K562 (cell line): ENCODE data around the gene TBC1D5. TPM values are rescaled to one million over a fixed set of nuclear protein-coding genes. Genes with fewer than 3 reads are reported as not detected.

ENCODE experiments used
- ATAC-seq: fragments of 200-7000 bp; cut with Tn5 transposase; 3 replicates; pipeline ENCODE4 v1.9.1; 2020; ENCODE audit warnings: moderate library complexity
- BruUV-seq: library from RNA; stranded (reverse); fragments of 400-500 nt; replicated peaks from 2 replicates; lab custom pipeline; 2021; lab: Mats Ljungman, UMichigan
- CTCF ChIA-PET: fragments of 300-600 bp; formaldehyde crosslinking; extraction: SDS; loops from one replicate; lab custom pipeline; 2021; ENCODE audit warnings: low intra/inter-chr PET ratio; lab: Yijun Ruan, JAX
- POLR2A ChIA-PET: fragments of 300-600, 350-650 bp; sonication (Branson Sonifier 250); formaldehyde crosslinking; extraction: SDS; loops from one replicate; lab custom pipeline; 2021; ENCODE audit warnings: antibody characterized with exemption, inconsistent platforms; lab: Yijun Ruan, JAX
- DNase-seq, 4 experiments: peaks; one replicate each; pipeline versions ENCODE4 v3.0.0 to v3.0.0-alpha.2; 2011 to 2018; ENCODE audit warnings: low spot score in 3 of 4, mixed read lengths in 3 of 4; ENCODE audit errors: extremely low read depth in 1 of 4
- FAIRE-seq: peaks from 2 replicates; lab custom pipeline; 2011; peaks lifted over from hg19 to GRCh38; lab: Jason Lieb, UNC
- H2AFZ ChIP-seq: 2 replicates; pipeline ENCODE4 v1.6.0; 2011; ENCODE audit warnings: low read depth, low read length, control low read depth, inconsistent platforms
- H3K27ac ChIP-seq: fragments of 200-600 bp; 3 replicates; pipeline ENCODE4 v1.8.0; 2011; ENCODE audit warnings: low read depth, mild to moderate bottlenecking, control low read depth, inconsistent platforms, low read length, moderate library complexity, mixed read lengths; ENCODE audit errors: extremely low read depth
- H3K27me3 ChIP-seq, 2 experiments: fragments of 300-600 bp in 1 of 2; 2 replicates in 1 of 2; 3 replicates in 1 of 2; pipeline versions ENCODE4 v1.6.0 to v1.8.0; 2011; ENCODE audit warnings: inconsistent platforms in 2 of 2, low read length in 2 of 2, mild to moderate bottlenecking in 1 of 2, mixed read lengths in 1 of 2, moderate library complexity in 1 of 2; ENCODE audit not compliant: control insufficient read depth in 2 of 2, insufficient read depth in 2 of 2
- H3K36me3 ChIP-seq: fragments of 300-600 bp; 3 replicates; pipeline ENCODE4 v1.8.0; 2011; ENCODE audit warnings: mild to moderate bottlenecking, low read length, inconsistent platforms; ENCODE audit not compliant: control insufficient read depth, insufficient read depth
- H3K4me1 ChIP-seq, 2 experiments: fragments of 200-600 bp in 1 of 2; replicated peaks in 1 of 2; 2 replicates in 1 of 2; 3 replicates in 1 of 2; pipeline versions ENCODE4 v1.5.1 to v1.8.0; 2011; ENCODE audit warnings: inconsistent platforms in 2 of 2, low read length in 2 of 2, mild to moderate bottlenecking in 1 of 2, mixed read lengths in 1 of 2, moderate library complexity in 1 of 2; ENCODE audit not compliant: control insufficient read depth in 2 of 2, insufficient read depth in 2 of 2
- H3K4me2 ChIP-seq: 2 replicates; pipeline ENCODE4 v1.6.1; 2011; ENCODE audit warnings: low read length, control low read depth, inconsistent platforms, mixed read lengths; ENCODE audit not compliant: insufficient read depth
- H3K4me3 ChIP-seq: fragments of 200-600 bp; sonication (generic), shearing (Covaris generic); 2 replicates; pipeline ENCODE4 v1.5.1; 2016; ENCODE audit warnings: control low read depth, inconsistent platforms
- H3K79me2 ChIP-seq: fragments of 200-600 bp; 3 replicates; pipeline ENCODE4 v1.8.0; 2011; ENCODE audit warnings: low read length, inconsistent platforms; ENCODE audit not compliant: control insufficient read depth, insufficient read depth
- H3K9ac ChIP-seq, 2 experiments: 2 replicates each; pipeline versions ENCODE4 v1.6.0 to v1.6.1; 2011; ENCODE audit warnings: low read depth in 2 of 2, low read length in 2 of 2, control low read depth in 1 of 2, inconsistent platforms in 1 of 2, mild to moderate bottlenecking in 1 of 2, mixed read lengths in 1 of 2; ENCODE audit not compliant: insufficient read depth in 1 of 2
- H3K9me1 ChIP-seq: one replicate; pipeline ENCODE4 v1.6.0; 2011; ENCODE audit warnings: inconsistent platforms, mild to moderate bottlenecking, low read length, moderate library complexity; ENCODE audit not compliant: control insufficient read depth, insufficient read depth
- H3K9me3 ChIP-seq: replicated peaks from 2 replicates; pipeline ENCODE4 v1.5.1; 2011; ENCODE audit warnings: low read depth, low read length, inconsistent platforms; ENCODE audit not compliant: control insufficient read depth, insufficient read depth
- H4K20me1 ChIP-seq: replicated peaks from 2 replicates; pipeline ENCODE4 v1.6.1; 2011; ENCODE audit warnings: low read length, inconsistent platforms, mixed read lengths; ENCODE audit not compliant: control insufficient read depth, insufficient read depth
- ATF7 ChIP-seq: fragments of 450-650 bp; IDR thresholded peaks from 2 replicates; pipeline ENCODE4 v1.7.1; 2014; ENCODE audit warnings: mild to moderate bottlenecking, moderate library complexity
- GABPB2 ChIP-seq: fragments of 250-450 bp; sonication (Bioruptor Pico); conservative IDR thresholded peaks from 2 replicates; pipeline ENCODE4 v1.5.1; 2021; ENCODE audit warnings: mild to moderate bottlenecking
- PTTG1 ChIP-seq: fragments of 450-650 bp; IDR thresholded peaks from 2 replicates; pipeline ENCODE4 v1.6.1; 2016; ENCODE audit warnings: low read depth, mild to moderate bottlenecking, missing genetic modification characterization, missing compliant biosample characterization
- RBBP5 ChIP-seq: fragments of 200-600 bp; sonication (generic); IDR thresholded peaks from 2 replicates; pipeline ENCODE4 v1.6.1; 2012; ENCODE audit warnings: borderline replicate concordance, mild to moderate bottlenecking, low read length, control low read depth, inconsistent platforms; ENCODE audit not compliant: insufficient read depth, poor library complexity, severe bottlenecking
- TARDBP ChIP-seq: fragments of 450-650 bp; IDR thresholded peaks from 2 replicates; pipeline ENCODE4 v1.6.1; 2016
- ZNF124 ChIP-seq: sonication (generic); formaldehyde crosslinking; IDR thresholded peaks from 2 replicates; pipeline ENCODE4 v1.8.1; 2022; ENCODE audit warnings: missing genetic modification reagents
- WGBS: fragments of 100-300 bp; shearing (Covaris generic); methylation state at CpG from one replicate; pipeline ENCODE4 v1.1.6; 2016; ENCODE audit warnings: low coverage, mixed read lengths; ENCODE audit not compliant: insufficient coverage; ENCODE audit errors: missing lambda C conversion rate; 5-methylcytosine and 5-hydroxymethylcytosine counted together
- in situ Hi-C: fragments of 300-500 bp; cut with MboI; formaldehyde crosslinking; loops from 4 replicates; pipeline ENCODE4 v1.15.0; 2018; ENCODE audit warnings: inconsistent platforms, mixed read lengths
- intact Hi-C: fragments of 100-400 bp; cut with micrococcal nuclease; formaldehyde crosslinking; loops from 2 replicates; pipeline ENCODE4 v1.14.2; 2022
- polyA plus RNA-seq, 8 experiments: library from polyadenylated mRNA; depleted of rRNA in 4 of 8; stranded (reverse) in 5 of 8; unstranded in 3 of 8; fragments of >200 nt; fragmentation: Nextera tagmentation in 2 of 8; fragmentation: Illumina TruSeq in 1 of 8; extraction: Ambion mirVana in 2 of 8; extraction: Trizol in 1 of 8; gene quantifications; 2 replicates each; pipeline versions ENCODE4 v1.2.1 to v1.2.3, GENCODE V29; 2011 to 2014; ENCODE audit warnings: inconsistent platforms in 1 of 8, missing spikeins in 1 of 8
- total RNA-seq, 7 experiments: library from RNA; depleted of rRNA in 6 of 7; stranded (reverse); fragments of >200 nt in 6 of 7; fragmentation: Illumina TruSeq in 2 of 7; extraction: Trizol in 2 of 7; gene quantifications; 2 replicates each; pipeline versions ENCODE4 v1.2.1 to v1.2.3, GENCODE V29; 2011 to 2021; ENCODE audit warnings: low replicate concordance in 1 of 7
- TF ChIP-seq, protein P1 (sequence below): fragments of 200-800 bp; sonication (Bioruptor generic); IDR thresholded peaks from 2 replicates; pipeline ENCODE4 v1.6.1; 2017; ENCODE audit warnings: missing genetic modification characterization, missing compliant biosample characterization
- TF ChIP-seq, protein P2 (sequence below): fragments of 450-650 bp; formaldehyde crosslinking; IDR thresholded peaks from 2 replicates; pipeline ENCODE4 v1.4.0; 2020; ENCODE audit warnings: mild to moderate bottlenecking, mixed read lengths
- TF ChIP-seq, protein P3 (sequence below): fragments of 450-650 bp; IDR thresholded peaks from 2 replicates; pipeline ENCODE4 v1.7.0; 2016; ENCODE audit warnings: borderline replicate concordance

Gene TBC1D5
- total and polyA plus RNA-seq, 9 of the 15 experiments (the other 6 are each of a cell fraction or from before 2014, with no cell fraction given): 2.9 to 38.1 (median 25.6) TPM

DNA sequence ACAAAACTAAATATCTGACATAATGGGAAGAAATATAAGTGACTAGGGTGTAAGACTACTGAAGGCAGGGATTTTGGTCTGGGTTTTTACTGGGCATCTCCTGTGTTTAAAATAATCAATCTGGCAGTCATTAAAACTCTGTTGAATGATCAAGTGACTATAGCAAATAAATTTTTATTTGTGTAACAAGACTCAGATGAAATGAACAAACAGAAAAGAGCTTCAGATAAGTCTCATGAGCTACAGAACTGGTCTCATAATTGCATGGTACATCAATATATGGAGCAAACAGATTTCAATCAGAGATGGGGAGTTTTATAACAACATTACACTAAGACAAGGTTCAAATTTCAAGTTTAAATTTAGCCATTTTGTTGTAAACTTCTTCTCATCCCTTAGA, 485.2 kb downstream of the TBC1D5 start:
- no peak overlapping the region for H3K4me3 ChIP-seq
- in situ Hi-C loops: no loop called here
- no peak for ATAC-seq
- H3K4me1 ChIP-seq: no peaks in the 10 kb centered on the region
- DNase-seq: no peak
- H3K4me2 ChIP-seq: no peak overlapping the region
- no peaks in the 10 kb centered on the region for H3K36me3 ChIP-seq
- ChIA-PET CTCF (no interaction called here), POLR2A (no interaction called here)
- no peaks in the 10 kb centered on the region for H4K20me1 ChIP-seq
- intact Hi-C loops: loop anchor here (10.0 kb wide), 1 partner anchor 428 kb away; no protein-coding TSS in a partner anchor
- no TSS peak for BruUV-seq
- H3K79me2 ChIP-seq: no peaks in the 10 kb centered on the region
- H3K27ac ChIP-seq: no peak overlapping the region
- no peaks in the 10 kb centered on the region for H3K9me1 ChIP-seq
- H3K9me3 ChIP-seq: no peaks in the 10 kb centered on the region
- FAIRE-seq: no peak
- H3K27me3 ChIP-seq: no peaks in the 10 kb centered on the region
- TF ChIP-seq, protein P1, sequence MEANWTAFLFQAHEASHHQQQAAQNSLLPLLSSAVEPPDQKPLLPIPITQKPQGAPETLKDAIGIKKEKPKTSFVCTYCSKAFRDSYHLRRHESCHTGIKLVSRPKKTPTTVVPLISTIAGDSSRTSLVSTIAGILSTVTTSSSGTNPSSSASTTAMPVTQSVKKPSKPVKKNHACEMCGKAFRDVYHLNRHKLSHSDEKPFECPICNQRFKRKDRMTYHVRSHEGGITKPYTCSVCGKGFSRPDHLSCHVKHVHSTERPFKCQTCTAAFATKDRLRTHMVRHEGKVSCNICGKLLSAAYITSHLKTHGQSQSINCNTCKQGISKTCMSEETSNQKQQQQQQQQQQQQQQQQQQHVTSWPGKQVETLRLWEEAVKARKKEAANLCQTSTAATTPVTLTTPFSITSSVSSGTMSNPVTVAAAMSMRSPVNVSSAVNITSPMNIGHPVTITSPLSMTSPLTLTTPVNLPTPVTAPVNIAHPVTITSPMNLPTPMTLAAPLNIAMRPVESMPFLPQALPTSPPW (CRISPR knock-in tag): no peak
- H2AFZ ChIP-seq: no peak overlapping the region
- H3K9ac ChIP-seq: no peak overlapping the region

DNA sequence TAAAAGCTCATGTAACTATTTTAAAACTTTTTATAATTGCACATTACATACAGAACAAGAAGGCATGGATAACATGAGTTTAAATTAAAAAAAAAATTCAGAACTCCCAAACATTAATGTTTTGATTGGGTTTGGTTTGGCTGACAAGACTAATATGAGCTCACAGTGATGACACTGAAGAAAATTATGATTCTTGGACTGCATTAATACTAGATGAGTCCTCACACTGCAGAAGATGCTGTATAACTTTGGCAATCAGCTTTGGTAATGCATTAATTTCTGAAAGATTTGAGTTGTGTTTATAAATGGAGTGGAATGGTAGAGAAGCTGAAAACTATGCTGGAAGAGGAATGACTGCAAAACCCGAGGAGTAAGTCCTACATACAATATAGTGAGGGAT, 498.8 kb downstream of the TBC1D5 start:
- ATAC-seq (no peak), DNase-seq (no peak), FAIRE-seq (no peak)
- H2AFZ ChIP-seq: no peak overlapping the region
- no peaks in the 10 kb centered on the region for H3K9me1 ChIP-seq
- no peaks in the 10 kb centered on the region for H3K79me2 ChIP-seq
- in situ Hi-C loops: no loop called here
- no peak overlapping the region for H3K4me3 ChIP-seq
- intact Hi-C loops: no loop called here
- ChIA-PET POLR2A (interaction anchor here (0.6 kb wide), 1 partner anchor 833 kb away, joined by 3 read pairs; no protein-coding TSS in a partner anchor), CTCF (no interaction called here)
- no peaks in the 10 kb centered on the region for H3K4me1 ChIP-seq
- 0% methylated on average over 1 of the region's 1 CpG for WGBS
- H3K36me3 ChIP-seq: no peaks in the 10 kb centered on the region
- no peak overlapping the region for H3K9ac ChIP-seq
- no peak overlapping the region for H3K4me2 ChIP-seq
- no peaks in the 10 kb centered on the region for H3K9me3 ChIP-seq
- no peaks in the 10 kb centered on the region for H3K27me3 ChIP-seq
- BruUV-seq: no TSS peak
- H3K27ac ChIP-seq: no peak overlapping the region
- no peaks in the 10 kb centered on the region for H4K20me1 ChIP-seq
- TF ChIP-seq GABPB2 (CRISPR knock-in tag): no peak
- TF ChIP-seq, protein P2, sequence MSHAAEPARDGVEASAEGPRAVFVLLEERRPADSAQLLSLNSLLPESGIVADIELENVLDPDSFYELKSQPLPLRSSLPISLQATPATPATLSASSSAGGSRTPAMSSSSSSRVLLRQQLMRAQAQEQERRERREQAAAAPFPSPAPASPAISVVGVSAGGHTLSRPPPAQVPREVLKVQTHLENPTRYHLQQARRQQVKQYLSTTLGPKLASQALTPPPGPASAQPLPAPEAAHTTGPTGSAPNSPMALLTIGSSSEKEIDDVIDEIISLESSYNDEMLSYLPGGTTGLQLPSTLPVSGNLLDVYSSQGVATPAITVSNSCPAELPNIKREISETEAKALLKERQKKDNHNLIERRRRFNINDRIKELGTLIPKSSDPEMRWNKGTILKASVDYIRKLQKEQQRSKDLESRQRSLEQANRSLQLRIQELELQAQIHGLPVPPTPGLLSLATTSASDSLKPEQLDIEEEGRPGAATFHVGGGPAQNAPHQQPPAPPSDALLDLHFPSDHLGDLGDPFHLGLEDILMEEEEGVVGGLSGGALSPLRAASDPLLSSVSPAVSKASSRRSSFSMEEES (CRISPR knock-in tag): no peak
- TF ChIP-seq TARDBP: no peak
- TF ChIP-seq ZNF124: no peak
- TF ChIP-seq RBBP5: no peak
- TF ChIP-seq, protein P3, sequence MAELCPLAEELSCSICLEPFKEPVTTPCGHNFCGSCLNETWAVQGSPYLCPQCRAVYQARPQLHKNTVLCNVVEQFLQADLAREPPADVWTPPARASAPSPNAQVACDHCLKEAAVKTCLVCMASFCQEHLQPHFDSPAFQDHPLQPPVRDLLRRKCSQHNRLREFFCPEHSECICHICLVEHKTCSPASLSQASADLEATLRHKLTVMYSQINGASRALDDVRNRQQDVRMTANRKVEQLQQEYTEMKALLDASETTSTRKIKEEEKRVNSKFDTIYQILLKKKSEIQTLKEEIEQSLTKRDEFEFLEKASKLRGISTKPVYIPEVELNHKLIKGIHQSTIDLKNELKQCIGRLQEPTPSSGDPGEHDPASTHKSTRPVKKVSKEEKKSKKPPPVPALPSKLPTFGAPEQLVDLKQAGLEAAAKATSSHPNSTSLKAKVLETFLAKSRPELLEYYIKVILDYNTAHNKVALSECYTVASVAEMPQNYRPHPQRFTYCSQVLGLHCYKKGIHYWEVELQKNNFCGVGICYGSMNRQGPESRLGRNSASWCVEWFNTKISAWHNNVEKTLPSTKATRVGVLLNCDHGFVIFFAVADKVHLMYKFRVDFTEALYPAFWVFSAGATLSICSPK: no peak
- TF ChIP-seq ATF7: no peak
- TF ChIP-seq PTTG1: no peak
